DMS114 treated with DMSO at 0.1 percent for 48 hours (cell line): ENCODE data around the gene ALDH3B2.
"Not testable (repeated sequence)": the region's sequence is repeated elsewhere in the genome, so short reads cannot be mapped to it uniquely, and the experiment has no call there.

Source experiments
- DNase-seq: peaks from one replicate; lab custom pipeline; 2025; ENCODE audit not compliant: unreplicated experiment; lab: John Stamatoyannopoulos, UW

Gene ALDH3B2

DNA sequence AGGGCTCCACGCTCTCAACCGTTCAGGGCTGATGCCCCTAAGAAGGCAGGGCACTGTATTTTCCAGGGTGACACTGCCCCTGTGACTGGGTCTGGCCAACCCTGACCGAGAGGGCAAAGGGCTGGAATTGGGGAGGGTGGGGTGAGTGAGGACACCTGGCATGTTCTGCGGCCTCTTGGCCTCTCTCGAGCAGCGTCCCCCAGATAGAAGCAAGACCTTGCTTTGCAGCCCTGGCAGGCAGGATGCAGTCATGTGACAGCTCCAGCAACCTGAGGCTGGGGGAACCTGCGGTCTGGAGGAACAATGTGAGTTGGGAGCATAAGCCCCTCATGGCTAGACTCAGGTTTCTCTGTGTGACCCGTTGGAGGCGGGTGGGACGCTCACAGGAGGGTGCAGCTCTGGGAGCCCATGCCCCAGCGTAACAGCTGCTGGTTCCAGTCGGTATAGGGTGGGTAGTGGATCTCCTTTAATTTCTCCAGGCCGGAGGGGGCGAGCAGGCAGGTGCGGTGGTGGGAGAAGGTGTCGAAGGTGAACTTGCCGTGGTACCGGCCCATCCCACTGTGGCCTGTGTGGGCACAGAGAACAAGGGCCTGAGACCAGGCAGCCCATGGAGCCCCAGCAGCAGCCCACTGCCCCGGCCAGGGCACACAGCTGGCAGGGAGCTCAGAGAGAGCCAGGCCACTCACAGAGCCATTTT is 11.4 kb downstream of the ALDH3B2 start:
- no peak for DNase-seq

DNA sequence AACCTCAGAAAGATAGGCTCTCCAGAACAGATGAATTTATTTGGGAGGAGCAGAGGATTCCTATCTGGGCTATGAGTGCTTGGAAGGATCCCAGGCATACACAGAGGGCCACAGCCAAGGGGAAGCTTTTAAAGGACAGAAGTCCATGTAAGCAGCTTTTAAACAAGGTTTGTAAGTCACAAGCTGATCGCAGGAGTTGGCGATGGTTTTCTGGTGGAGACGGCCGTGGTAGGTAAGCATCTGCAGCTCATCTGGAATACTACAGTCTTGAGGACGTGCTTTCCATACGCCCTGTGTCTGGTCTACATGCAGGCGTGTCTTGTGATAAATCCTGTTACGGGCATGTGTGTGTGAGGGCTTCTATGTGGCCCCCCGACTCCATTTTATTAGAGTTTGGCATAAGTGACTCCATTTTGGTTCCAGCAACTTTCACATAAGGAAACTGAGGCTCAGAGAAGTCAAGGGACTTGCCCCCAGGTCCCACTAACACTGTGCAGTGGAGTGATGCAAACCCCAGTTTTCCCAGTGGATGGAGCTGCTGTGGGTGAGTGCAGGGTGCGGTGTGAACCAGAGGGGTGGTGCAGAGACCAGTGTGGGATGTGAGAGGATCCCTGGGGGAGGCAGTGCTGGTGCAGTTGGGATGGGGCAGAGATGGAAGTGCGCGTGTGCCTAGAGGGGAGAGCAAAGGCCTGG is 12.1 kb downstream of the ALDH3B2 start:
- no peak for DNase-seq

DNA sequence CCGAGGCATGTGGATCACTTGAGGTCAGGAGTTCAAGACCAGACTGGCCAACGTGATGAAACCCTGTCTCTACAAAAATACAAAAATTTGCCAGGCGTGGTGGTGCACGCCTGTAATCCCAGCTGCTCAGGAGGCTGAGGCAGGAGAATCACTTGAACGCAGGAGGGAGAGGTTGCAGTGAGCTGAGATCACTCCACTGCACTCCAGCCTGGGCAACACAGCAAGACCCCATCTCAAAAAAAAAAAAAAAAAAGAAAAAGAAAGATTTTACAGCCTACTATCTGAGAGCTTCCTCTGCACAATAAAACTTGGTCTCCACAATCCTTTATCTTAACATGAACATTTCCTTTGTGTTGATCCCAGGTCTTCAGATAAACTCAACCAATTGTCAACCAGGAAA is 13.7 kb downstream of the ALDH3B2 start:
- not testable (repeated sequence) for DNase-seq

GRCh38 chr11:67659651-67660165 is 14.7 kb downstream of the ALDH3B2 start:
- DNase-seq: not testable (repeated sequence)

- no peak for DNase-seq
Observed at GRCh38 chr11:67657300-67657699, 17.1 kb downstream of the ALDH3B2 start.

DNA sequence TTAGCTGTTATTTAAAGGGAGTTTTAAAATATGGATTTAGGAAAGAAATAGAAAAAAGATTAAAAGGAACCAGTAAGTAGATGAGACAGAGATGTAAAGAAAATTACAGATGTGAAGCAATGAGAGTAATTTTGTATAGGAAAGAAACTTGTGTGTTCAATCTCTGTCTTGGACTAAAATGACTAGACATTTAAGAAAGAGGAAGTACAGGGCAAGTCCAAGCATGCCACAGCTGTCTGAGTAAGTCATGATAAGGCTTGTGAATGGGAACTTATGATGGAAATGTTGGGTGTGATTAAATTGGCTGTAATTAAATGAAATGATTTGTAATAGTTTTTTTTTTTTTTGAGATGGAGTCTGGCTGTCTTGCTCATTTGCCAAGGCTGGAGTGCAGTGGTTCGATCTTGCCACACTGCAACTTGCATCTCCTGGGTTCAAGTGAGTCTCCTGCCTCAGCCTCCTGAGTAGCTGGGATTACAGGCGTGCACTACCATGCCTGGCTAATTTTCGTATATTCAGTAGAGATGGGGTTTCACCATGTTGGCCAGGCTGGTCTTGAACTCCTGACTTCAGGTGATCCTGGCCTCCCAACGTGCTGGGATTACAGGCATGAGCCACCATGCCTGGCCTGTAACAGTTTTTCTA is 18.0 kb downstream of the ALDH3B2 start:
- peak; percentile 75 for DNase-seq

- no peak for DNase-seq
Observed at GRCh38 chr11:67654225-67654624, 20.2 kb downstream of the ALDH3B2 start.

GRCh38 chr11:67652965-67653845 is 21.2 kb downstream of the ALDH3B2 start:
- DNase-seq: no peak

DNA sequence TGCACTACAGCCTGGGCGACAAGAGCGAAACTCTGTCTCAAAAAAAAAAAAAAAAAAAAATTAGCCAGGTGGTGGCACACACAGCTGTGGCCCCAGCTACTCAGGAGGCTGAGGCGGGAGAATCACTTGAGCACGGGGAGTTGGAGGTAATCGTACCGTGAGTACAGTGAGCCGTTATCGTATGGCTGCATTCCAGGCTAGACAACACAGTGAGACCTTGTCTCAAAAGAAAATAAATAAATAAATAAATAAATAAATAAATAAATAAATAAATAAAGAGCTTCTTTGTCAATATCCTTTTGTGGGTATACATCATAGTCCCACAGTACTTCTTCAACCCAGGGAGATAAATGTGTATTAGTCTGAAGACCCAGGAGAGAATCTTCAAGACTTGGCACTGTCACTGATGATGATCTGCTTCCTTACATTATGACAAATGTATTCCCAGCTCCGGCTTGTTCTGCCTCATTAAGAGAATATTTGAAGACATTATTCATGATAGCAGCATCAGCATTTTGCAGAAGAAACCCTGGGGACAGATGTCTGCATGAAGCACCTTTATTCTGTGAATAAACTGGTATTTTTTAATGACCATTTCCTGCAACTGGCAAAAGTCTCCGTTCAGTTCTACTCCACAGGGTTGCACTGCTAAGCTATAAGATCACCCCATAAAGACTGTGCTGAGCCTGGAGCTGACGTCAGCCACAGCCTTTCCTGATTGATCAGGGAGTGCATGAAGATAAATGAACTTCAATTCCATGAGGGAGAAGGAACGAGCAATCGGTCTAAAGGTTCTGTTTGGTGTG is 22.2 kb downstream of the ALDH3B2 start:
- no peak for DNase-seq

DNA sequence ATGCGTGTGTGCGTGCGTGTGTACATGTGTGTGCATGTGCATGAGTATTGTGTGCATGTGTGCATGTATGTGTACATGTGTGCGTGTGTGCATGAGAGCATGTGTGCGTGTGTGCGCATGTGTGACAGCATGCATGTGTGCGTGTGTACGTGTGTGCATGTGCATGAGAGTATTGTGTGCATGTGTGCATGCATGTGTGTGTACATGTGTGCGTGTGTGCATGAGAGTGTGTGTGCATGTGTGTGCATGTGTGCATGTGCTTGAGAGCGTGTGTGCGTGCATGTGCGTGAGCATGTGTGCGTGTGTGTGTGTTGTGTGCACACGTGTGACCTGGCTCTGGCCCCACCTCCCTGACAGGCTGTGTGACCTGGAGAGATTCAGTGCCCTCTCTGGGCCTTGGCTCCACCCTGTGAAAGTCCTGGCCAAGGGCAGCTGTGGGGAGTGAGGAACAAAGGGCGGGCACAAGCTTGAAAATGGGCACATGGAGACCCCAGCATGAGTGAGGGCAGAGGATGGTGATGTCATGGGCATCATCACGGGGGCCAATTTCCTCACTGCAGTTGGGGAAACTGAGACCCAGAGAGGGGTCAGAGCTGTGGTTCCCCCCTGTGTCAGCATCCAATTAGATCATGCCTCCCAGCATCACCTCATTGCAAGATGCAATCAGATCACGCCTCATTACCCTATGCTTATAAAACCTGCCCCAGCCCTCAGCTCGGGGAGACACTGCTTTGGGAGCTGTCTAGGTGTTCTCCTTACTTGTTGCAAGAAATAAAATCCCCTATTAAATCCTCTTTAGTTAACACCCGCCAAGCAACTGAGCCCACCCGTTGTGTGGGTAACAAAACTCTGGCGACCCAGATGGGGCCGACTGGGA is 24.6 kb downstream of the ALDH3B2 start:
- DNase-seq: no peak

GRCh38 chr11:67648796-67649613 is 25.4 kb downstream of the ALDH3B2 start:
- DNase-seq: no peak

DNA sequence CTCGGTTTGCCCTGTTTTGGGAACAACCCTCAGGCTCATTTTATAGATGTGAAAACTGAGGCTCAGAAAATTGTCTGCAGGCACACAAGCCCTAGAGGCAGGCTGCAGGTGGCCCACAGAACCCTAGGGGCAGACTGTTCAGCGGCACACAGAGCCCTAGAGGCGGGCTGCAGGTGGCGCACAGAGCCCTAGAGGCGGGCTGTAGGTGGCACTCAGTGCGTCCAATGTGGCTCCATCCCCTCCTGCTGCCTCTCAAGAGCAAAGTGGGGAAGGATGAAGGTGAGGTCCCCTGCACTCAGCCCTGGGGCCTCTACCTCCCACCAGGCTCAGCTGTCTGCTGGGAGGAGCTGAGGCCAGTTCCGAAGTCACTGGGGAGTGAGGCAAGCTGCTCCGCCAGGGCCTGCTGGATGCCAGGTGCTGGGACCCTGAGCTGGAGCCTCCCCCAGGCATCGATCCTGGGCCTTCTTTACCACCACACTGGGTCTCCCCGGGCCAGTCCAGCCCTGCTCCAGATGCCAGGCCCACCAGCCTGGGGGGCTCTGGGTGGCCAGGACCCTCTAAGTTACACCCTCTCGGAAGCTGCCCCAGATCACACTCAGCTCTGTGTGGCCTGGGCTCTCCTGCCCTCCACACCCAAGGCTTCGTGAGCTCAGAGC is 26.2 kb downstream of the ALDH3B2 start:
- DNase-seq: peak; percentile 91

GRCh38 chr11:67647471-67647870 is 27.0 kb downstream of the ALDH3B2 start:
- no peak for DNase-seq

- no peak for DNase-seq
Observed at GRCh38 chr11:67646535-67647336, 27.7 kb downstream of the ALDH3B2 start.

DNA sequence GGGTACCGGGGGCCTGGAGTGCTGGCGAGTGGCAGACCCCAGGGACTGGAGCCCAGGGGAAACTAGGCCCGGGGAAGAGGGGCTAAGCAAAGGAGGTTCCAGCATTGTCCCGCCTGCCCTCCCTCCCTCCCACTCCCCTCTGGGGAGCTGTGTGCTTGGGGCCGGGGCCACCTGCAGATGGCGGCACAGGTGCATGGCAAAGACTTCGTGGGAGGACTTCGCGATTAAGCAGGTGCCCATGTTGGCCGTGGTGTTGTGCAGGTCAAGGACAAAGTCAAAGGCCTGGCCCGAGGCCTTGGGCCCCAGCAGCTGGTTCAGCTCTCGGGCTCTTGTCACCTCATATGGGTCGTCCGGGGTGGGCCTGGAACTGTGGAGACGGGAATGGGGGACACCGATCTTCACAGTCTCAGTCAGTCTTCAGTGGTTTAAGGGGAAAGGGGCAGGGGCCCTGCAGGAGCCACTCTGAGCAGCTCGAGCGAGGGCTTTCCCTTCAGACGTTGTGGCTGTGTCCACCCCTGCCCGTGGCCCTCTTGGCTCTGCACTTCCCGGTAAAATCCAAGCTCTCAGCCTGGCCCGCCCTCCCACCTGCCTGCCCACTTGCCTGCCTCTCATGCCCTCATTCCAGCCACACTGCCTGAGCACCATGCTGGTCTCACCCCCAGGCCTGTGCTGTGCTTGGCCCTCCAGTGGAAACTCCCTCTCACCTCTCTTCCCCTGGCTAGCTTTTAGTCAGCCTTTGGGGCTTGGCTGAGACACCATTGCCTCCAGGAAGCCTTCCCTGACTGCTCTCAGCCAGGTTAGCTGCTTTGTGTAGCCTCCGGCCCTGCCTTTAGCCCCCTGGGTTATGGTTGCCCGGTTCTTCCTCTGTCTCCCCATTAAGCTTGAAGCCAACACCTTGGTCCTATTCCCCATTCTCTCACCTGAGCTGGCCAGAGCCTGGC is 28.6 kb downstream of the ALDH3B2 start:
- no peak for DNase-seq
